Karpas-422 (cell line): ENCODE measurements around the gene TBL3. TPM values are rescaled to one million over a fixed set of nuclear protein-coding genes. Genes with fewer than 3 reads are reported as not detected.
"Not testable (repeated sequence)": the region's sequence is repeated elsewhere in the genome, so short reads cannot be mapped to it uniquely, and the experiment has no call there.

ENCODE experiments used
- DNase-seq: peaks from one replicate; pipeline ENCODE4 v3.0.0-alpha.2; 2015
- H2AFZ ChIP-seq: fragments of 200-600 bp; sonication (generic); 2 replicates; pipeline ENCODE4 v1.6.1; 2014; ENCODE audit warnings: antibody characterized with exemption, low read length, mixed read lengths
- H3K27ac ChIP-seq: fragments of 200-600 bp; sonication (generic); 2 replicates; pipeline ENCODE4 v1.5.1; 2014; ENCODE audit warnings: mild to moderate bottlenecking, low read length, moderate library complexity
- H3K27me3 ChIP-seq: fragments of 200-600 bp; sonication (generic); 2 replicates; pipeline ENCODE4 v1.6.1; 2014; ENCODE audit warnings: low read length, mixed read lengths
- H3K36me3 ChIP-seq: fragments of 200-600 bp; sonication (generic); 2 replicates; pipeline ENCODE4 v1.6.1; 2014; ENCODE audit warnings: low read length, mixed read lengths; ENCODE audit not compliant: insufficient read depth
- H3K4me1 ChIP-seq: fragments of 200-600 bp; sonication (generic); 2 replicates; pipeline ENCODE4 v1.6.1; 2014; ENCODE audit warnings: mild to moderate bottlenecking, low read length, mixed read lengths
- H3K4me2 ChIP-seq: fragments of 200-600 bp; sonication (generic); 2 replicates; pipeline ENCODE4 v1.6.1; 2014; ENCODE audit warnings: low read length, low read depth, mild to moderate bottlenecking; ENCODE audit not compliant: poor library complexity, severe bottlenecking
- H3K4me3 ChIP-seq: fragments of 200-600 bp; sonication (generic); 2 replicates; pipeline ENCODE4 v1.5.1; 2014; ENCODE audit warnings: mild to moderate bottlenecking, antibody characterized with exemption, low read length, mixed read lengths
- H3K79me2 ChIP-seq: fragments of 200-600 bp; sonication (generic); 2 replicates; pipeline ENCODE4 v1.6.1; 2014; ENCODE audit warnings: mild to moderate bottlenecking, low read length, mixed read lengths
- H3K9ac ChIP-seq: fragments of 200-600 bp; sonication (generic); 2 replicates; pipeline ENCODE4 v1.6.0; 2014; ENCODE audit warnings: low read length
- H3K9me2 ChIP-seq: fragments of 200-600 bp; sonication (generic), shearing (Covaris generic); replicated peaks from 2 replicates; pipeline ENCODE4 v1.6.0; 2014; ENCODE audit warnings: mild to moderate bottlenecking, low read length, moderate library complexity; ENCODE audit not compliant: insufficient read depth
- H3K9me3 ChIP-seq: fragments of 300-700, 200-600 bp; sonication (generic); 2 replicates; pipeline ENCODE4 v1.6.1; 2014; ENCODE audit warnings: low read length, mixed read lengths
- H4K20me1 ChIP-seq: fragments of 200-600 bp; sonication (generic); 2 replicates; pipeline ENCODE4 v1.6.1; 2014; ENCODE audit warnings: mild to moderate bottlenecking, antibody characterized with exemption, low read length, low read depth; ENCODE audit not compliant: insufficient read depth
- total RNA-seq: library from RNA; depleted of rRNA; stranded (reverse); fragments of >200 nt; shearing (Covaris generic); gene quantifications from 2 replicates; pipeline ENCODE4 v1.2.3, GENCODE V29; 2014; ENCODE audit warnings: low replicate concordance

Gene TBL3
- total RNA-seq, 1 experiment from 2014 or later, result 25.4 TPM

DNA sequence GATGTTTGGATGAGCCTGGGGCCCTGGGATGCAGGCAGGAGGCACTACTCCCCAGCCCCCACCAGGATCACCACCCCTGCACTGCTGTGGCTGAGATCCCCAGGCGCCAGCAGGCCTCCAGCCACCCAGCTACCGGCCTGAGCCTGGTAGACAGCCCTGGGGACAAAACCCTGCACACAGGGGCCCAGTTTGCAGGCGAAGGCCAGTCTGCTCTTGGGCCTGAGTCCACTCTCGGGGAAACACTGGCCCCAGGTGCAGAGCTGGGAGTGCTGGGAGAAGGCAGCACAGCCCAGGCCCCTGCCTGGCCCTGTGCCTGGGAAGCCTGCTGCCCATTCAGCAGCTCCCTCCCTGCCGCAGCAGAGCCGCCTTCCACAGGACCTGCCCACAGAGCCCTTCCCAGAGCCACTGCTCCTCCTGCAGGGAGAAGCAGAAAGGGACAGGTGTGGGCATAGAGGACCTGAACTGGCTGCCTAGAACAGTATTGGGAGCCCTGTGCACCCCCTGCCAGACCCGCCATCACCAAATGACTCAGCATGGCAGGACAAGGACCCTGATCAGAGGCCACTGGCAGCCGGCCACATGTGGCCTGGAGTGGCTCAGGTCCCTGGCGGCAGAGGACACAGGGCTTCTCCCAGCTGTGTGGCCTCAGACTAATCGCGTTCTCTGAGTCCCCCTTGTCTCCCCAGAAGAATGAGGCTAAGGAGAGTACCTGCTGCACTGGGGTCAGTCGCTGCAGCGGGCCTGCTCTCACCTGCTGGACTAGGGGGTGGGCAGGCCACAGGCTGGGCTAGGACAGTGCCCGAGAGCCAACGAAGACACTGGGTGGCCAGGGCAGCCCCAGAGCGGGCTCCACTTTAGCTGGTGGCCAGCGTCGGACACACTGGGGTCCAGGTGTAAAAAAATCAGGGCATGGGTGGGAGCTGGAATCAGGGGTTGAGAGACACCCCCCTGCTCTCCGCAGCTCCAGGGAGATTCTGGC is 39.5 kb upstream of the TBL3 start:
- Histone ChIP-seq H3K27me3 (no peaks in the 10 kb centered on the region), H2AFZ (no peak overlapping the region), H3K36me3 (no peaks in the 10 kb centered on the region), H3K4me3 (no peak overlapping the region), H3K9me3 (no peaks in the 10 kb centered on the region), H3K79me2 (no peaks in the 10 kb centered on the region), H3K9me2 (no peaks in the 10 kb centered on the region), H3K9ac (no peak overlapping the region), H4K20me1 (no peaks in the 10 kb centered on the region), H3K4me2 (no peak overlapping the region), H3K27ac (no peak overlapping the region), H3K4me1 (peaks cover 7% of the 10 kb centered on the region)
- no peak for DNase-seq

DNA sequence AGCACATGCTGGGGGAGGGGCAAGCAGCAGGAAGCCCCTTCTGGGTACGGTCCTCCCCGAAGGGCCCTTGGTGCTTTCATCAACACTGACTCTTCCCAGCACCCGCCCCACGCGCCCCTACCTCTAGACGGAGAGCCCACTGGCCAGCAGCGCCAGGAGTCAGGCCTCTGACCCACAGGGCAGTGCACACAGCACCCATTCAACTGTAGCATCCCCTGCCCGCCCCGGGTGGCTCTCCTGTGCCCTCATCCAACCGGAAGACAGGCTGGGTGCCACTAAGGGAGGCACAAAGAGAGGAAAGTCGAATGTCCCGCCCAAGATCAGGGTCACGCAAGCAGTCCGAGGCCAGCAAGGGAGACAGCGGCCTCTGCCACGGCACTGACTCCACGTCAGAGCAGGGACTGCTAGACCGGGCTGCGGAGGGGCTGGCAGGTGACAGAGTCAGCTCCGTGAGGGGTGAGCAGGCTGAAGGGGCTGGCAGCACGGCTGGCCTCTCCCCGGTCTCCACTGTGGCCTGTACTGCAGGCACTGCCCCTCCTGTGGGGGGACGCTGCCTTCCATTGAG is 38.7 kb upstream of the TBL3 start:
- H3K79me2 ChIP-seq, result no peaks in the 10 kb centered on the region
- peaks cover 7% of the 10 kb centered on the region for H3K4me1 ChIP-seq
- no peak overlapping the region for H3K4me2 ChIP-seq
- no peaks in the 10 kb centered on the region for H3K36me3 ChIP-seq
- no peaks in the 10 kb centered on the region for H4K20me1 ChIP-seq
- no peak overlapping the region for H3K27ac ChIP-seq
- no peak for DNase-seq
- H3K9me2 ChIP-seq, result no peaks in the 10 kb centered on the region
- H3K4me3 ChIP-seq, result no peak overlapping the region
- H3K9me3 ChIP-seq, result no peaks in the 10 kb centered on the region
- no peaks in the 10 kb centered on the region for H3K27me3 ChIP-seq
- no peak overlapping the region for H2AFZ ChIP-seq
- no peak overlapping the region for H3K9ac ChIP-seq

DNA sequence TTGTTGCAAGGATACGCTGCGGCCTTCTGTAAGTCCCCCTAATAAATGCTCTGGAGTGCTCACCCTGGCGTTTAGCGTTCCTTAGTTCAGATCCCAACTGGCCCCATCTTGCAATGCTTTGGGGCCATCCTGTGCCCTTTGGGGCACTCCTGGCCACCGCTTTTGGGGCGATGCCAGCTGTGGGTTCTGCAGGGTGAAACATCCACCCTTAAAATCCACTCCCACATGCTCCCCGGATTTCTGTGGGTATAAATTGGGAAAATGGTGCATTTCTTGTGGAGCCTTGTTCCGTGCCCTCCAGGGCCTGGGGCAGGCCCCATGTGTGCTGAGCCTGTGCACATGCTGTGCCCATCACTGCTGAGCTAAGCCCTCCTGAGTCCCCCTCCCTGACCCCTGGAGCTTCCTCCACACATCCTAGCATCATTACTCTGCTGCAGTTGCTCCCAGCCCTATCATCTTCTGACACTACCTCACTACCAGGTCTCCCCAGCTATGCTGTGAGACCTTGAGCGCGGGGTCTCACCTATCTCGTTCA is 34.8 kb upstream of the TBL3 start:
- no peaks in the 10 kb centered on the region for H3K36me3 ChIP-seq

DNA sequence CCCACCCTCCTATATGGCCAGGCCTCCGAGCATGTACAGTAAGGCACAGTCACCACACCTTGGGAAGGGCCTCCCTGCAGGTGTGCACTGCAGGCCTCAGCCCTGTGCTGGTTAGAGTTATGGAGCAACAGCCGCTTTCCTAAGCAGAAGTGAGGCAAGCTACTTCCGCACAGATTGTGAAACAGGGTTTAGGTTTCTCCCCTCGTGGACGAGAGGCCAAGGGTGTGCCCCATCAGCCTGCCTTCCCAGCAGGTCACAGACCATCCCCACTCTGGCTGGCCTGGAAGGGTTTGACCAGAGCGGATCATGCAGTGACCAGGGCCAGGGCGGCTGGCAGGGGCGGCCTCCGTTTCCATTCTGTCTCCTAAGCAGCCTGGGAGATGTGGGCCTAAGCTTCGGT is 33.5 kb upstream of the TBL3 start:
- Histone ChIP-seq H3K27ac (no peak overlapping the region), H3K9me3 (no peaks in the 10 kb centered on the region), H3K79me2 (no peaks in the 10 kb centered on the region), H3K36me3 (no peaks in the 10 kb centered on the region), H2AFZ (no peak overlapping the region), H4K20me1 (no peaks in the 10 kb centered on the region; the same call in 1 of the 2 replicates), H3K9me2 (no peaks in the 10 kb centered on the region), H3K4me3 (no peak overlapping the region), H3K27me3 (no peaks in the 10 kb centered on the region), H3K4me1 (peaks cover 16% of the 10 kb centered on the region), H3K4me2 (no peak overlapping the region), H3K9ac (no peak overlapping the region)
- DNase-seq, result no peak

More for the DNA sequence above, 34.8 kb upstream of the TBL3 start:
- H3K79me2 ChIP-seq, result no peaks in the 10 kb centered on the region
- H3K9ac ChIP-seq, result no peak overlapping the region
- no peak overlapping the region for H3K27ac ChIP-seq
- H3K4me1 ChIP-seq, result peaks cover 6% of the 10 kb centered on the region
- no peak overlapping the region for H2AFZ ChIP-seq
- no peaks in the 10 kb centered on the region for H4K20me1 ChIP-seq
- no peak overlapping the region for H3K4me3 ChIP-seq
- no peak for DNase-seq
- H3K9me2 ChIP-seq, result no peaks in the 10 kb centered on the region
- H3K9me3 ChIP-seq, result no peaks in the 10 kb centered on the region
- no peak overlapping the region for H3K4me2 ChIP-seq
- no peaks in the 10 kb centered on the region for H3K27me3 ChIP-seq

DNA sequence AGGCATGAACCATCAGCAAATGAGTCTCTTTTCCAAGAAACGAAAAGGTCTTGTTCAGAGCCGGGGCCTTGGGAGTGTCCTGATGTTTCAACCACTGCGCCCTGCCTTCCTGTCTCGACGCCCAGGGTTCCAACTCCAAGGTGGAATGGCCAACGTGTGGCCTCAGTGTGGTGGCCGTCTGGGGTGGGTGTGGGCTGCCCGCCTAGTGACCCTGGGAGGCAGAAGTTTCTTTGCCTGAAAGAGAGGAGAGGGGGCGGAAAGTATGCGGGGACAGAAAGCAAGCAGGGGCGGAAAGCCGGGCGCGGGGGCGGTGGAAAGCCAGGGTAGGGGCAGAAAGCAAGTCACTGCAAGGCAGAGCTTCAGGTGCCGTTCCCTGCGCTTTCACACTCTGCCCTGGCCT is 32.9 kb upstream of the TBL3 start:
- Histone ChIP-seq H3K4me3 (no peak overlapping the region), H4K20me1 (no peaks in the 10 kb centered on the region; the same call in 1 of the 2 replicates), H3K4me1 (peaks cover 21% of the 10 kb centered on the region), H2AFZ (no peak overlapping the region), H3K27ac (no peak overlapping the region), H3K79me2 (no peaks in the 10 kb centered on the region), H3K9me2 (no peaks in the 10 kb centered on the region), H3K4me2 (no peak overlapping the region), H3K9me3 (no peaks in the 10 kb centered on the region), H3K36me3 (no peaks in the 10 kb centered on the region), H3K9ac (no peak overlapping the region), H3K27me3 (no peaks in the 10 kb centered on the region)
- no peak for DNase-seq

DNA sequence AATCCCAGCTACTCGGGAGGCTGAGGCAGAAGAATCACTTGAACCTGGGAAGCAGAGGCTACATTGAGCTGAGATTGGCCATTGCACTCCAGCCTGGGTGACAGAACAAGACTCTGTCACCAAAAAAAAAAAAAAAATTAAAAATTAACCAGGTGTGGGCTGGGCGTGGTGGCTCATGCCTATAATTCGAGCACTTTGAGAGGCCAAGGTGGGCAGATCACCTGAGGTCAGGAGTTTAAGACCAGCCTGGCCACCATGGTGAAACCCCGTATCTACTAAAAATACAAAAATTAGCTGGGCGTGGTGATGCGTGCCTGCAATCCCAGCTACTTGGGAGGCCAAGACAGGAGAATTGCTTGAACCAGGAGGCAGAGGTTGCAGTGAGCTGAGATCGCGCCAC is 32.0 kb upstream of the TBL3 start:
- H3K27me3 ChIP-seq, H4K20me1 ChIP-seq, H3K9me3 ChIP-seq, H3K36me3 ChIP-seq, H3K9me2 ChIP-seq, H3K27ac ChIP-seq, H3K9ac ChIP-seq, DNase-seq, H3K4me3 ChIP-seq, H3K79me2 ChIP-seq, H2AFZ ChIP-seq, H3K4me2 ChIP-seq: not testable (repeated sequence)
- H3K4me1 ChIP-seq, result peaks cover 21% of the 10 kb centered on the region

DNA sequence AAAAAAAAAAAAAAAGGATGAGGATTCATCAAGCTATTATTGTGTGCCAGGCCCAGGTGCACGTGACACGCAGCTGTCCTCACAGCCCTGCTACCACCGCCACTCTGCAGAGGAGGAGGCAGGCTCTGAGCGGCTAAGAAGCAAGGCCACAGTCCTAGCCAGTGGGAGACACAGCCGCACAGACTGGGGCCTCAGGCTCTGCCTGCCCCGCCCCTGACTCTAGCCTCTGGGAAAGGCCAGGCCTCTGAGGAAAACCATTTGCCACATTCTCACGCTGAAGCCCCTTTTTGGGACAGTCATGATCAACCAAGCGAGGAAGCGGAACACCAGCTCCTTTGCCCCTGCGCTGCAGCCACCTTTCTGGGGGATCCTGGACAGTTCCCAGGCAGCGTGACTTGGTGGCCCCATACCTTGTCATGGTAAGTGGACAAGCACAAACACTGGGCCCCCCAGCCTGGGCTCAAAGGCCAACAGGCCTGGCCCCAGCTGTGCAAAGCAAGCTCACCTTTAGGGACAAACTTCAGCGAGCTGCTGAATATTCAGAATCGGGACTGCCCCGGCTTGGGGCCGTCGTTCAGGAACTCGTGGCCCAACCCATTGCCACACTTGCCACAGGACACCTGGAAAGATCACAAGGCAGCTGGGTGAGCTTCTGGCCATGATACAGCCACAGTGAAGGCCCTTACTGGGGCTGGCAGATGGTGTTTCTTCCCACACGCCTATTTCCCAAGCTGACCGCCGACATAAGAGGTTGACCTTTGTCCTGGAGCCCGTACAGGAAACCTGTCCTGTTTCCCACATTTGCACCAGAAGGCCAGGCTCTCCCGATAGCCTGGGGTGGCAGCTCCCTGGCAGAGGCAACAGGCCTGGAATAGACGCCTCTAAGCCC is 31.3 kb upstream of the TBL3 start:
- H3K9ac ChIP-seq, result no peak overlapping the region
- no peak for DNase-seq
- H3K27ac ChIP-seq, result no peak overlapping the region
- no peaks in the 10 kb centered on the region for H3K9me2 ChIP-seq
- H3K79me2 ChIP-seq, result no peaks in the 10 kb centered on the region
- H2AFZ ChIP-seq, result no peak overlapping the region
- no peaks in the 10 kb centered on the region for H3K27me3 ChIP-seq
- H3K4me2 ChIP-seq, result no peak overlapping the region
- no peak overlapping the region for H3K4me3 ChIP-seq
- peaks cover 21% of the 10 kb centered on the region for H3K4me1 ChIP-seq
- H3K36me3 ChIP-seq, result no peaks in the 10 kb centered on the region
- H4K20me1 ChIP-seq, result no peaks in the 10 kb centered on the region; the same call in 1 of the 2 replicates
- no peaks in the 10 kb centered on the region for H3K9me3 ChIP-seq
